HepG2 (cell line): ENCODE data around the gene CRMP1. TPM values are rescaled to one million over a fixed set of nuclear protein-coding genes. Genes with fewer than 3 reads are reported as not detected.

Experiments used
- ATAC-seq: fragments of 200-7000 bp; cut with Tn5 transposase; 3 replicates; pipeline ENCODE4 v1.9.1; 2020; ENCODE audit warnings: mild to moderate bottlenecking, moderate library complexity
- BruUV-seq: library from RNA; stranded (reverse); fragments of 400-500 nt; replicated peaks from 2 replicates; lab custom pipeline; 2021; lab: Mats Ljungman, UMichigan
- CTCF ChIA-PET: fragments of 300-600 bp; formaldehyde crosslinking; extraction: SDS; loops from one replicate; lab custom pipeline; 2021; ENCODE audit warnings: low total read pairs, inconsistent platforms, low intra/inter-chr PET ratio; lab: Yijun Ruan, JAX
- POLR2A ChIA-PET: fragments of 350-600 bp; sonication (Branson Sonifier 250); formaldehyde crosslinking; loops from one replicate; lab custom pipeline; 2020; ENCODE audit warnings: antibody characterized with exemption, inconsistent platforms; lab: Yijun Ruan, JAX
- DNase-seq: peaks from one replicate; pipeline ENCODE4 v3.0.0-alpha.2; 2015; ENCODE audit warnings: low spot score
- FAIRE-seq: peaks from 3 replicates; lab custom pipeline; 2011; peaks lifted over from hg19 to GRCh38; lab: Jason Lieb, UNC
- H2AFZ ChIP-seq: one replicate; pipeline ENCODE4 v1.6.1; 2011; ENCODE audit warnings: low read length, inconsistent platforms
- H3K27ac ChIP-seq: fragments of 300-600 bp; 3 replicates; pipeline ENCODE4 v1.8.0; 2011; ENCODE audit warnings: mixed run types, mild to moderate bottlenecking, mixed read lengths, low read length, inconsistent platforms; ENCODE audit not compliant: insufficient read depth; ENCODE audit errors: extremely low read length
- H3K27me3 ChIP-seq, 2 experiments: fragments of 200-600 bp in 1 of 2; 2 replicates in 1 of 2; 3 replicates in 1 of 2; pipeline versions ENCODE4 v1.6.0 to v1.8.0; 2011; ENCODE audit warnings: low read length in 2 of 2, mild to moderate bottlenecking in 2 of 2, moderate library complexity in 2 of 2, inconsistent platforms in 1 of 2; ENCODE audit not compliant: insufficient read depth in 2 of 2, control insufficient read depth in 1 of 2
- H3K36me3 ChIP-seq, 2 experiments: fragments of 200-600 bp in 1 of 2; replicated peaks in 1 of 2; 2 replicates in 1 of 2; 3 replicates in 1 of 2; pipeline versions ENCODE4 v1.5.1 to v1.8.0; 2011; ENCODE audit warnings: low read length in 2 of 2, inconsistent platforms in 1 of 2; ENCODE audit not compliant: insufficient read depth in 2 of 2, control insufficient read depth in 1 of 2
- H3K4me1 ChIP-seq: 2 replicates; pipeline ENCODE4 v1.5.1; 2012; ENCODE audit warnings: low read length, inconsistent platforms; ENCODE audit not compliant: insufficient read depth
- H3K4me2 ChIP-seq: 2 replicates; pipeline ENCODE4 v1.6.0; 2011; ENCODE audit warnings: low read depth, low read length, inconsistent platforms
- H3K4me3 ChIP-seq, 3 experiments: fragments of 200-600 bp in 1 of 3; sonication (generic), shearing (Covaris generic) in 1 of 3; replicated peaks in 1 of 3; 2 replicates each; pipeline ENCODE4 v1.5.1; 2011 to 2016; ENCODE audit warnings: low read length in 3 of 3, inconsistent platforms in 2 of 3, low read depth in 2 of 3, mild to moderate bottlenecking in 2 of 3, control low read depth in 1 of 3, mixed read lengths in 1 of 3; ENCODE audit not compliant: insufficient read depth in 1 of 3
- H3K79me2 ChIP-seq: one replicate; pipeline ENCODE4 v1.6.1; 2011; ENCODE audit warnings: low read length, inconsistent platforms; ENCODE audit not compliant: insufficient read depth
- H3K9ac ChIP-seq: 2 replicates; pipeline ENCODE4 v1.6.0; 2011; ENCODE audit warnings: mild to moderate bottlenecking, low read depth, low read length, inconsistent platforms; ENCODE audit not compliant: insufficient read depth
- H3K9me3 ChIP-seq: 2 replicates; pipeline ENCODE4 v1.5.1; 2012; ENCODE audit warnings: mild to moderate bottlenecking, low read length
- H4K20me1 ChIP-seq: 2 replicates; pipeline ENCODE4 v1.6.0; 2011; ENCODE audit warnings: inconsistent platforms, mild to moderate bottlenecking, low read length, moderate library complexity; ENCODE audit not compliant: insufficient read depth
- BORCS8-MEF2B ChIP-seq: sonication (generic); formaldehyde crosslinking; IDR thresholded peaks from 2 replicates; pipeline ENCODE4 v1.8.0; 2022; ENCODE audit warnings: mild to moderate bottlenecking, missing genetic modification reagents
- GABPA ChIP-seq, 2 experiments: IDR thresholded peaks; 2 replicates each; pipeline ENCODE4 v1.6.1; 2011 to 2016; ENCODE audit warnings: low read depth in 2 of 2, low read length in 1 of 2, missing biosample characterization in 1 of 2, missing genetic modification characterization in 1 of 2
- LCORL ChIP-seq, 2 experiments: fragments of 450-650 bp in 1 of 2; sonication (generic) in 1 of 2; formaldehyde crosslinking in 1 of 2; IDR thresholded peaks; 2 replicates each; pipeline versions ENCODE4 v1.5.0 to v1.6.1; 2017 to 2020; ENCODE audit warnings: antibody characterized with exemption in 1 of 2, missing genetic modification reagents in 1 of 2
- NPAS2 ChIP-seq: sonication (generic); formaldehyde crosslinking; IDR thresholded peaks from 2 replicates; pipeline ENCODE4 v1.8.0; 2022; ENCODE audit warnings: mild to moderate bottlenecking, missing genetic modification reagents, borderline replicate concordance
- PLRG1 ChIP-seq: fragments of 450-650 bp; conservative IDR thresholded peaks from 2 replicates; pipeline ENCODE4 v1.6.1; 2016
- RNF2 ChIP-seq: fragments of 450-650 bp; conservative IDR thresholded peaks from 2 replicates; pipeline ENCODE4 v1.6.1; 2016; ENCODE audit warnings: low read depth
- TBX2 ChIP-seq: sonication (generic); formaldehyde crosslinking; IDR thresholded peaks from 2 replicates; pipeline ENCODE4 v1.5.0; 2020; ENCODE audit warnings: missing genetic modification reagents, mild to moderate bottlenecking, borderline replicate concordance
- THYN1 ChIP-seq: sonication (generic); formaldehyde crosslinking; IDR thresholded peaks from 2 replicates; pipeline ENCODE4 v1.8.1; 2023; ENCODE audit warnings: low read depth, mild to moderate bottlenecking, moderate library complexity, missing genetic modification reagents, borderline replicate concordance
- ZNF614 ChIP-seq: IDR thresholded peaks from 2 replicates; pipeline ENCODE4 v1.6.1; 2018; ENCODE audit warnings: missing biosample characterization, missing genetic modification reagents, inconsistent platforms, borderline replicate concordance
- ZSCAN25 ChIP-seq: sonication (generic); formaldehyde crosslinking; IDR thresholded peaks from 2 replicates; pipeline ENCODE4 v1.8.0; 2022; ENCODE audit warnings: mild to moderate bottlenecking, missing genetic modification reagents
- WGBS: methylation state at CpG from one replicate; pipeline ENCODE4 v1.1.6; 2017; ENCODE audit warnings: low lambda C conversion rate; 5-methylcytosine and 5-hydroxymethylcytosine counted together
- in situ Hi-C: cut with HindIII; loops from 2 replicates; pipeline ENCODE4 v1.10.0; 2017; ENCODE audit warnings: low pct_unique_long_range_greater_than_20kb; ENCODE audit not compliant: extremely low pct_ligation_motif_present
- intact Hi-C: fragments of 100-400 bp; cut with micrococcal nuclease; formaldehyde crosslinking; loops from one replicate; pipeline ENCODE4 v1.10.0; 2022; ENCODE audit not compliant: unreplicated experiment
- polyA plus RNA-seq, 8 experiments: library from polyadenylated mRNA; depleted of rRNA in 3 of 8; stranded (reverse) in 7 of 8; unstranded in 1 of 8; fragments of >200 nt; fragmentation: Illumina TruSeq in 4 of 8; extraction: Trizol in 4 of 8; gene quantifications; 2 replicates each; pipeline versions ENCODE4 v1.2.1 to v1.2.3, GENCODE V29; 2011 to 2016; ENCODE audit warnings: low read depth in 4 of 8, missing spikeins in 1 of 8, mixed read lengths in 1 of 8; ENCODE audit not compliant: insufficient read depth in 1 of 8
- total RNA-seq, 5 experiments: library from RNA; depleted of rRNA; stranded (reverse); fragments of >200 nt; fragmentation: Illumina TruSeq; extraction: Trizol; gene quantifications; 2 replicates each; pipeline ENCODE4 v1.2.3, GENCODE V29; 2016; ENCODE audit warnings: low read depth in 1 of 5
- TF ChIP-seq, protein P1 (sequence below), 2 experiments: sonication (generic) in 1 of 2; formaldehyde crosslinking in 1 of 2; IDR thresholded peaks; 2 replicates each; pipeline versions ENCODE4 v1.4.0 to v1.6.1; 2018 to 2020; ENCODE audit warnings: missing genetic modification reagents in 2 of 2, borderline replicate concordance in 1 of 2, low read depth in 1 of 2, mild to moderate bottlenecking in 1 of 2, missing biosample characterization in 1 of 2
- TF ChIP-seq, protein P2 (sequence below), 2 experiments: sonication (generic) in 1 of 2; formaldehyde crosslinking in 1 of 2; IDR thresholded peaks; 2 replicates each; pipeline versions ENCODE4 v1.5.1 to v1.6.1; 2011 to 2020; ENCODE audit warnings: borderline replicate concordance in 1 of 2, low read depth in 1 of 2, low read length in 1 of 2, mild to moderate bottlenecking in 1 of 2, missing genetic modification reagents in 1 of 2, moderate library complexity in 1 of 2
- TF ChIP-seq, protein P3 (sequence below): sonication (generic); formaldehyde crosslinking; IDR thresholded peaks from 2 replicates; pipeline ENCODE4 v1.4.0; 2020; ENCODE audit warnings: mild to moderate bottlenecking, missing genetic modification reagents
- TF ChIP-seq, protein P4 (sequence below): sonication (generic); formaldehyde crosslinking; IDR thresholded peaks from 2 replicates; pipeline ENCODE4 v1.8.0; 2022; ENCODE audit warnings: mild to moderate bottlenecking, missing genetic modification reagents, moderate library complexity
- TF ChIP-seq, protein P5 (sequence below): sonication (generic); formaldehyde crosslinking; IDR thresholded peaks from 2 replicates; pipeline ENCODE4 v1.9.0; 2021; ENCODE audit warnings: missing genetic modification reagents, mild to moderate bottlenecking, borderline replicate concordance

The CRMP1 gene
- total and polyA plus RNA-seq, 2 of the 13 experiments (the other 11 are each of a cell fraction or from before 2014, with no cell fraction given): not detected

DNA sequence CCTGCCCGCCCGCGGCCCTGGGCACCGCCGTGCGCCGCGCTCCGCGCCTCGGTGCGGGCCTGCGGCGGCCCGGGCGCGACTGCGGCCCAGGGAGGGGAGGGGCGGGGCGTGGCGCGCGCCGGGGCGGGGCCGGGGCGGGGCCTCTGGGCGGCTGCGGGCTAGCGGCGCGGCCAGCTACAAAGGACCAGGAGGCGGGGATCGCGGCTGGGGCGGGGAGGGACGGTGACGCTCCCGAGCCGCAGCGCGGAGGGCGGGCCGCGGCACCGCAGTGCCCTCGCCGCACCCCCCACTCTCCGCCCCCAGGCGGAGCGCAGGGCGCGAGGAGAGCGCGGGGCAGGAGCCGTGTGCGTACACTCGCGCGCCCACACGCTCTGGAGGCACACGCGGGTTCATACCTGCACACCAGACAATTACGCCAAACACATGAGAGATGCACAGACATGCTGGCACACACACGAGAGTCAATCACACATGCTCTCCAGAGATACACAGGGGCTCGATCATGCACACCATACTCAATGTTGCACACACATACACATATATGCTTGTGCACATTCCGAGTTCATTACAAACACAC, at the start of gene CRMP1 (continued):
- TF ChIP-seq LCORL (IDR thresholded peaks at IDR 0.05) (no peak), LCORL (CRISPR knock-in tag; IDR thresholded peaks at IDR 0.05) (no peak), GABPA (IDR thresholded peaks at IDR 0.05; ENCODE audit: low read depth, low read length) (no peak), GABPA (CRISPR knock-in tag; IDR thresholded peaks at IDR 0.05; ENCODE audit: low read depth) (no peak), NPAS2 (CRISPR knock-in tag) (no peak), PLRG1 (no peak)
- TF ChIP-seq, protein P1, sequence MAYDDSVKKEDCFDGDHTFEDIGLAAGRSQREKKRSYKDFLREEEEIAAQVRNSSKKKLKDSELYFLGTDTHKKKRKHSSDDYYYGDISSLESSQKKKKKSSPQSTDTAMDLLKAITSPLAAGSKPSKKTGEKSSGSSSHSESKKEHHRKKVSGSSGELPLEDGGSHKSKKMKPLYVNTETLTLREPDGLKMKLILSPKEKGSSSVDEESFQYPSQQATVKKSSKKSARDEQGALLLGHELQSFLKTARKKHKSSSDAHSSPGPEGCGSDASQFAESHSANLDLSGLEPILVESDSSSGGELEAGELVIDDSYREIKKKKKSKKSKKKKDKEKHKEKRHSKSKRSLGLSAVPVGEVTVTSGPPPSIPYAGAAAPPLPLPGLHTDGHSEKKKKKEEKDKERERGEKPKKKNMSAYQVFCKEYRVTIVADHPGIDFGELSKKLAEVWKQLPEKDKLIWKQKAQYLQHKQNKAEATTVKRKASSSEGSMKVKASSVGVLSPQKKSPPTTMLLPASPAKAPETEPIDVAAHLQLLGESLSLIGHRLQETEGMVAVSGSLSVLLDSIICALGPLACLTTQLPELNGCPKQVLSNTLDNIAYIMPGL (CRISPR knock-in tag; IDR thresholded peaks at IDR 0.05; ENCODE audit: borderline replicate concordance in 1 of 2, low read depth in 1 of 2): no peak

DNA sequence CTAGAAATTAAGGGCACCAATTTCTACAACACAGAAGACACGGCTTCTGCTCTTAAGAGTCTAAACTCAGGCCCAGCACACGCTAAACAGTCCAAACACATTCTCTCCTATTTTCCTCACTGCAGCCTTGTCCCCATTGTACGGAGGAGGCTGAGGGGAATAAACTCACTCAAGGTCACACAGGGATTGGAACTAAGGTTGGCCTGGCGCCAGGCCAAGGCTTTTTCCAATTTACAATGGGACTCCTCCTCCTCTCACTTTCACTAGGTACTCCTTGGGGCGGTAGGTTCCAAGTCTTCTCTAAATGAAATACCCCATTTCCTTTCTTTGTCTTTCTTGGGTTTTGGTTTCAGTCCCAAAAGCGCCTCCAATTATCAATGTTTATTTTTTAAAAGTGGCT, 48.7 kb upstream of the CRMP1 start:
- DNase-seq (no peak), FAIRE-seq (no peak), ATAC-seq (no peak)
- BruUV-seq: no TSS peak
- in situ Hi-C loops: no loop called here
- Histone ChIP-seq H3K4me1 (no peaks in the 10 kb centered on the region), H3K27ac (no peak overlapping the region), H4K20me1 (no peaks in the 10 kb centered on the region), H3K4me3 (no peak overlapping the region), H3K79me2 (no peaks in the 10 kb centered on the region), H3K9me3 (no peaks in the 10 kb centered on the region), H3K9ac (no peak overlapping the region), H3K4me2 (no peak overlapping the region), H3K27me3 (peaks cover 0 to 27% of the 10 kb centered on the region in 2 experiments; a peak in 3 of 5 replicates), H2AFZ (no peak overlapping the region), H3K36me3 (no peaks in the 10 kb centered on the region)
- 9% methylated on average over 6 of the region's 6 CpGs for WGBS
- CTCF ChIA-PET: no interaction called here
- intact Hi-C loops: no loop called here
- POLR2A ChIA-PET: no interaction called here
- TF ChIP-seq TBX2 (CRISPR knock-in tag) (no peak), BORCS8-MEF2B (CRISPR knock-in tag) (no peak), ZNF614 (CRISPR knock-in tag) (no peak), RNF2 (no peak), ZSCAN25 (CRISPR knock-in tag) (no peak), THYN1 (CRISPR knock-in tag) (no peak)
- TF ChIP-seq, protein P2, sequence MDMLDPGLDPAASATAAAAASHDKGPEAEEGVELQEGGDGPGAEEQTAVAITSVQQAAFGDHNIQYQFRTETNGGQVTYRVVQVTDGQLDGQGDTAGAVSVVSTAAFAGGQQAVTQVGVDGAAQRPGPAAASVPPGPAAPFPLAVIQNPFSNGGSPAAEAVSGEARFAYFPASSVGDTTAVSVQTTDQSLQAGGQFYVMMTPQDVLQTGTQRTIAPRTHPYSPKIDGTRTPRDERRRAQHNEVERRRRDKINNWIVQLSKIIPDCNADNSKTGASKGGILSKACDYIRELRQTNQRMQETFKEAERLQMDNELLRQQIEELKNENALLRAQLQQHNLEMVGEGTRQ (IDR thresholded peaks at IDR 0.05; ENCODE audit: low read depth, low read length): no peak
- TF ChIP-seq, protein P2 (CRISPR knock-in tag; IDR thresholded peaks at IDR 0.05; ENCODE audit: borderline replicate concordance): no peak
- TF ChIP-seq, protein P3, sequence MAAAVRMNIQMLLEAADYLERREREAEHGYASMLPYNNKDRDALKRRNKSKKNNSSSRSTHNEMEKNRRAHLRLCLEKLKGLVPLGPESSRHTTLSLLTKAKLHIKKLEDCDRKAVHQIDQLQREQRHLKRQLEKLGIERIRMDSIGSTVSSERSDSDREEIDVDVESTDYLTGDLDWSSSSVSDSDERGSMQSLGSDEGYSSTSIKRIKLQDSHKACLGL (CRISPR knock-in tag): no peak
- TF ChIP-seq, protein P4, sequence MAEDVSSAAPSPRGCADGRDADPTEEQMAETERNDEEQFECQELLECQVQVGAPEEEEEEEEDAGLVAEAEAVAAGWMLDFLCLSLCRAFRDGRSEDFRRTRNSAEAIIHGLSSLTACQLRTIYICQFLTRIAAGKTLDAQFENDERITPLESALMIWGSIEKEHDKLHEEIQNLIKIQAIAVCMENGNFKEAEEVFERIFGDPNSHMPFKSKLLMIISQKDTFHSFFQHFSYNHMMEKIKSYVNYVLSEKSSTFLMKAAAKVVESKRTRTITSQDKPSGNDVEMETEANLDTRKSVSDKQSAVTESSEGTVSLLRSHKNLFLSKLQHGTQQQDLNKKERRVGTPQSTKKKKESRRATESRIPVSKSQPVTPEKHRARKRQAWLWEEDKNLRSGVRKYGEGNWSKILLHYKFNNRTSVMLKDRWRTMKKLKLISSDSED: no peak
- TF ChIP-seq, protein P5, sequence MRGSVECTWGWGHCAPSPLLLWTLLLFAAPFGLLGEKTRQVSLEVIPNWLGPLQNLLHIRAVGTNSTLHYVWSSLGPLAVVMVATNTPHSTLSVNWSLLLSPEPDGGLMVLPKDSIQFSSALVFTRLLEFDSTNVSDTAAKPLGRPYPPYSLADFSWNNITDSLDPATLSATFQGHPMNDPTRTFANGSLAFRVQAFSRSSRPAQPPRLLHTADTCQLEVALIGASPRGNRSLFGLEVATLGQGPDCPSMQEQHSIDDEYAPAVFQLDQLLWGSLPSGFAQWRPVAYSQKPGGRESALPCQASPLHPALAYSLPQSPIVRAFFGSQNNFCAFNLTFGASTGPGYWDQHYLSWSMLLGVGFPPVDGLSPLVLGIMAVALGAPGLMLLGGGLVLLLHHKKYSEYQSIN: no peak
